Fibroblast of skin of right quadriceps (primary cell): ENCODE data around the gene ZBTB4.

Experiments
- DNase-seq: peaks from one replicate; pipeline ENCODE4 v3.0.0-alpha.2; 2013

Gene ZBTB4

GRCh38 chr17:7479213-7480088 is at the start of gene ZBTB4:
Gene ZBTB4 (minus strand): TSS chr17:7479631. CDS start chr17:7466801, 12,830 bp downstream.
- DNase-seq, result peak; percentile 45

GRCh38 chr17:7528842-7529241 is 49.4 kb upstream of the ZBTB4 start:
- DNase-seq, result no peak

GRCh38 chr17:7523033-7523432 is 43.6 kb upstream of the ZBTB4 start:
- DNase-seq, result no peak

GRCh38 chr17:7515911-7516610 is 36.6 kb upstream of the ZBTB4 start:
- no peak for DNase-seq

GRCh38 chr17:7513850-7514419 is 34.5 kb upstream of the ZBTB4 start:
- no peak for DNase-seq

- DNase-seq, result no peak
Observed at GRCh38 chr17:7512824-7513540, 33.6 kb upstream of the ZBTB4 start.

- no peak for DNase-seq
Observed at GRCh38 chr17:7512105-7512504, 32.7 kb upstream of the ZBTB4 start.

GRCh38 chr17:7511108-7511507 is 31.7 kb upstream of the ZBTB4 start:
- DNase-seq, result no peak

GRCh38 chr17:7509937-7510336 is 30.5 kb upstream of the ZBTB4 start:
- no peak for DNase-seq

GRCh38 chr17:7508846-7509245 is 29.4 kb upstream of the ZBTB4 start:
- no peak for DNase-seq

- no peak for DNase-seq
Observed at GRCh38 chr17:7508145-7508544, 28.7 kb upstream of the ZBTB4 start.

GRCh38 chr17:7503521-7503920 is 24.1 kb upstream of the ZBTB4 start:
- DNase-seq, result no peak

- DNase-seq, result no peak
Observed at GRCh38 chr17:7502987-7503386, 23.6 kb upstream of the ZBTB4 start.

GRCh38 chr17:7502171-7502847 is 22.9 kb upstream of the ZBTB4 start:
- no peak for DNase-seq

- no peak for DNase-seq
Observed at GRCh38 chr17:7501729-7502128, 22.3 kb upstream of the ZBTB4 start.

GRCh38 chr17:7499161-7499560 is 19.7 kb upstream of the ZBTB4 start:
- no peak for DNase-seq

GRCh38 chr17:7497636-7498035 is 18.2 kb upstream of the ZBTB4 start:
- no peak for DNase-seq

- no peak for DNase-seq
Observed at GRCh38 chr17:7497228-7497627, 17.8 kb upstream of the ZBTB4 start.

- no peak for DNase-seq
Observed at GRCh38 chr17:7496470-7497183, 17.2 kb upstream of the ZBTB4 start.

GRCh38 chr17:7495906-7496434 is 16.5 kb upstream of the ZBTB4 start:
- no peak for DNase-seq

- no peak for DNase-seq
Observed at GRCh38 chr17:7493941-7494340, 14.5 kb upstream of the ZBTB4 start.

GRCh38 chr17:7491583-7491982 is 12.2 kb upstream of the ZBTB4 start:
- DNase-seq, result no peak
